ENCODE measurements around the gene PPP6R3. TPM values are rescaled to one million over a fixed set of nuclear protein-coding genes. Genes with fewer than 3 reads are reported as not detected.

Gene PPP6R3
- total and polyA plus RNA-seq, 12 donors: 40.2 to 180 (median 89.0) TPM

- Histone ChIP-seq H3K4me3 (no peak overlapping the region), H3K27ac (peak overlapping the region in 1 of 5 donors; percentile 5)
- TF ChIP-seq CTCF (IDR thresholded peaks at IDR 0.05) (no peak), POLR2A (IDR thresholded peaks at IDR 0.05) (no peak)
These were observed 3.2 kb downstream of the PPP6R3 start for GRCh38 chr11:68463714-68464113.

GRCh38 chr11:68467201-68467834 is 6.8 kb downstream of the PPP6R3 start:
- peak in 2 of 7 donors; percentile 7 to 43 for DNase-seq
- Histone ChIP-seq H3K4me3 (no peak overlapping the region), H3K27me3 (no peaks in the 10 kb centered on the region), H3K36me3 (replicated peaks in 1 of 2) (no peaks in the 10 kb centered on the region), H3K9me3 (replicated peaks in 1 of 3) (no peaks in the 10 kb centered on the region), H3K27ac (no peak overlapping the region), H3K4me1 (replicated peaks in 1 of 2) (peaks cover 44 to 95% of the 10 kb centered on the region in 2 donors)
- TF ChIP-seq POLR2A (IDR thresholded peaks at IDR 0.05) (no peak), CTCF (IDR thresholded peaks at IDR 0.05) (no peak)
- intact Hi-C loops (cut with DNase I): no loop called here
- 65 to 76% (median 72%) methylated on average over 8 of the region's 8 CpGs for WGBS, 4 donors

More at GRCh38 chr11:68463714-68464113, 3.2 kb downstream of the PPP6R3 start:
- Histone ChIP-seq H3K36me3 (replicated peaks in 1 of 2) (no peaks in the 10 kb centered on the region), H3K4me1 (replicated peaks in 1 of 2) (peaks cover 26 to 65% of the 10 kb centered on the region in 2 donors), H3K9me3 (replicated peaks in 1 of 3) (no peaks in the 10 kb centered on the region), H3K27me3 (no peaks in the 10 kb centered on the region)
- peak in 3 of 7 donors; percentile 22 to 55 (median 34) for DNase-seq
- 56 to 65% (median 60%) methylated on average over 1 of the region's 1 CpG for WGBS, 4 donors
- intact Hi-C loops (cut with DNase I): no loop called here

- 50 to 60% (median 53%) methylated on average over 3 of the region's 3 CpGs for WGBS, 4 donors
- no peaks in the 10 kb centered on the region for H3K27me3 ChIP-seq
- intact Hi-C loops (cut with DNase I): no loop called here
- no peak for DNase-seq
- H3K36me3 ChIP-seq (replicated peaks in 1 of 2): no peaks in the 10 kb centered on the region
- no peak overlapping the region for H3K4me3 ChIP-seq
- no peak overlapping the region for H3K27ac ChIP-seq
- H3K4me1 ChIP-seq (replicated peaks in 1 of 2): peaks cover 39 to 85% of the 10 kb centered on the region in 2 donors
- no peaks in the 10 kb centered on the region for H3K9me3 ChIP-seq (replicated peaks in 1 of 3)
- TF ChIP-seq CTCF (IDR thresholded peaks at IDR 0.05): no peak
- no peak for TF ChIP-seq POLR2A (IDR thresholded peaks at IDR 0.05)
These were observed 7.8 kb downstream of the PPP6R3 start for GRCh38 chr11:68468217-68468828.

- H3K9me3 ChIP-seq (replicated peaks in 1 of 3): no peaks in the 10 kb centered on the region
- 24 to 39% (median 29%) methylated on average over 2 of the region's 2 CpGs for WGBS, 4 donors
- peaks cover 38 to 84% of the 10 kb centered on the region in 2 donors for H3K4me1 ChIP-seq (replicated peaks in 1 of 2)
- peak in 1 of 7 donors; percentile 51 for DNase-seq
- no peaks in the 10 kb centered on the region for H3K36me3 ChIP-seq (replicated peaks in 1 of 2)
- H3K27me3 ChIP-seq: no peaks in the 10 kb centered on the region
- intact Hi-C loops (cut with DNase I): no loop called here
- TF ChIP-seq POLR2A (IDR thresholded peaks at IDR 0.05): no peak
- TF ChIP-seq CTCF (IDR thresholded peaks at IDR 0.05): no peak
- H3K4me3 ChIP-seq: no peak overlapping the region
- H3K27ac ChIP-seq: peak overlapping the region in 1 of 5 donors; percentile 23
These were observed 8.6 kb downstream of the PPP6R3 start for GRCh38 chr11:68469122-68469521.
